Keratinocyte (primary cell): ENCODE results near the gene GXYLT1.

Source experiments
- CTCF ChIP-seq, 3 experiments: IDR thresholded peaks in 1 of 3; conservative IDR thresholded peaks in 1 of 3; optimal IDR thresholded peaks in 1 of 3; 2 replicates in 2 of 3; 3 replicates in 1 of 3; pipeline versions ENCODE3 to v1.5.1; 2011; ENCODE audit warnings: low read length in 3 of 3, mild to moderate bottlenecking in 3 of 3, moderate library complexity in 2 of 3, control low read depth in 1 of 3, inconsistent platforms in 1 of 3; ENCODE audit not compliant: insufficient read depth in 2 of 3; ENCODE audit errors: extremely low read depth in 1 of 3
- EZH2 ChIP-seq: IDR thresholded peaks from one replicate; pipeline ENCODE4 v1.6.1; 2012; ENCODE audit warnings: inconsistent platforms, mild to moderate bottlenecking, low read length, moderate library complexity

DNA sequence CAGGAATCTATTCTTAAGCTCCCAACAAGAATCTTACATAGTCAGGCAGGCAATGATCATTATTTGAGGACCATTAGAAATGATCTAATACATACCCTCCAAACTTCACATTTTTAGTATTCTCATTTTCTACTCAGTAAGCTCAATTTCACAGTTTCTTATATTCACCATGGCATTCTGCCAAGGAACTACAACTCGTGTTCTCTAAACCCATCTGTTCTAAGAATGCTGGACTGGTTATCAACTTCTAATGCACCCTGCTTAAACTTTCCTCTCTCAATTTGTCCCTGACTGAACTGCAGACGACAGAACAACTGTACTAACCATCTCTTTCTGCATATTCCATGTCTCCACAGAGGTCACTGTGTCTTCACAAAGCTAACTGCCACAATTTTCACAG, 58.6 kb downstream of the GXYLT1 start:
- TF ChIP-seq CTCF (optimal IDR thresholded peaks at IDR 0.05 in 1 of 3, IDR thresholded peaks at IDR 0.05 in 1 of 3, conservative IDR thresholded peaks at IDR 0.05 in 1 of 3; ENCODE audit: extremely low read depth in 1 of 3, insufficient read depth in 2 of 3, low read length in 3 of 3) (no peak), EZH2 (no peak)
